Measurements from ENCODE around the gene TSPAN15.
"Not testable (repeated sequence)": the region's sequence is repeated elsewhere in the genome, so short reads cannot be mapped to it uniquely, and the experiment has no call there.

TSPAN15 gene

DNA sequence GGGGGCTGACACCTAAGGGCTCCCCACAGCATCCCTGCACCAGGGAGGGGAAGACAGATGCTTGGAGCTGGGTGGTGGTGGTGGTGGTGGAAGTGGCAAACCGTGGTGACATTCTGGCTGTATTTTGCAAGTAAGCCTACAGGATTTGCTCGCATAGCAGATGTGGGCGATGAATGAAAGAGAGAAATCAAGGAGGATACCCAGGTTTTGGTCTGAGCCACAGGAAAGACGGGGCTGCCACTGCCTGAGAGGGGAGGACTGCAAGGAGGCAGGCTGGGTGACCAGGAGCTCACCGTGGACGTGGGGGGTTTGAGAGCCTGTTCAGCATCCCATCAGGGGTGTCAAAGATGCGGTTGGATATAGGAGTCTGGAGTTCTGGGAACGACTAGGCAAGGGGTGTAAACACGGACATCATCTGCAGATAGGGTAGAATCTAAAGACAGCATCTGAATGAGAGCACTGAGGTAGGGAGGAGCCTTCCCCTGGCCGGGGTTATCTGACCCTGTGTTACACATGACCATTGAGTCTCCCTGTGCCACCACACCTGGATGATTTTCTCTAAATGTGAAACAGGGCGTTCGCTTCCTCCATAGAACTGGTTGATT, 49.7 kb downstream of the TSPAN15 start:
- no peak for DNase-seq (ENCODE audit: low read depth in 2 of 3, low spot score in 2 of 3)

DNA sequence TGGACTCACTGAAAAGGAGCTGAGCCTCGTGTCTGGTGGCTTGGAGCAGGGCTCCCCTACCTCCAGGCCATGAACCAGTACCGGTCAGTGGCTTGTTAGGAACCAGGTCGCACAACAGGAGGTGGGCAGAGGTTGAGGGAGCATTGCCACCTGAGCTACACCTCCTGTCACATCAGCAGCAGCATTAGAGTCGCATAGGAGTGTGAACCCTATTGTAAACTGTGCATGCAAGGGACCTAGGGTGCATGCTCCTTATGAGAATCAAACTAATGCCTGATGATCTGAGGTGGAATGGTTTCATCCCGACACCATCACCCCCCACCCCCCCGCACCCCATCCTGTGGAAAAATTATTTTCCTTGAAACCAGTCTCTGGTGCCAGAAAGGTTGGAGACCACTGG, 50.4 kb downstream of the TSPAN15 start:
- DNase-seq (ENCODE audit: low read depth in 2 of 3, low spot score in 2 of 3) = no peak

DNA sequence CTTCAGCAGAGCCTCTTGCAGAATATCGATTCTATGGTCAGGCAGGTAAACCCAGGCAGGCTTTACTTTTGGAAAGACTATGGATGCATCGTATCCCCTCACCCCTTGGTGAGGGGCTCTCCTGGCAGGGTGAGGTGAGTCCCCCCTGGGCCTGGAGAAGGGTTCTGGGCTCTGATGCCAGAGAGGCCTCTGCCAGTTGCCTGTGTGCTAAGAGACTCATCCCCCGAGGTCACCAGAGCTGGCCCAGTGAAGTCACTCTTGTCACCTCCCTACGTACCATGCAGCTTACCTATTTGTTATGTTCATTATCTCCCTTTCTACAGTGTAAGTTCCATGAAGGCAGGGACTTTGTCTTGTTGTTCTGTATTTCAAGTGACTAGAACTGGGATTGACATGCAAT, 51.3 kb downstream of the TSPAN15 start:
- DNase-seq (ENCODE audit: low read depth in 2 of 3, low spot score in 2 of 3) = no peak

DNA sequence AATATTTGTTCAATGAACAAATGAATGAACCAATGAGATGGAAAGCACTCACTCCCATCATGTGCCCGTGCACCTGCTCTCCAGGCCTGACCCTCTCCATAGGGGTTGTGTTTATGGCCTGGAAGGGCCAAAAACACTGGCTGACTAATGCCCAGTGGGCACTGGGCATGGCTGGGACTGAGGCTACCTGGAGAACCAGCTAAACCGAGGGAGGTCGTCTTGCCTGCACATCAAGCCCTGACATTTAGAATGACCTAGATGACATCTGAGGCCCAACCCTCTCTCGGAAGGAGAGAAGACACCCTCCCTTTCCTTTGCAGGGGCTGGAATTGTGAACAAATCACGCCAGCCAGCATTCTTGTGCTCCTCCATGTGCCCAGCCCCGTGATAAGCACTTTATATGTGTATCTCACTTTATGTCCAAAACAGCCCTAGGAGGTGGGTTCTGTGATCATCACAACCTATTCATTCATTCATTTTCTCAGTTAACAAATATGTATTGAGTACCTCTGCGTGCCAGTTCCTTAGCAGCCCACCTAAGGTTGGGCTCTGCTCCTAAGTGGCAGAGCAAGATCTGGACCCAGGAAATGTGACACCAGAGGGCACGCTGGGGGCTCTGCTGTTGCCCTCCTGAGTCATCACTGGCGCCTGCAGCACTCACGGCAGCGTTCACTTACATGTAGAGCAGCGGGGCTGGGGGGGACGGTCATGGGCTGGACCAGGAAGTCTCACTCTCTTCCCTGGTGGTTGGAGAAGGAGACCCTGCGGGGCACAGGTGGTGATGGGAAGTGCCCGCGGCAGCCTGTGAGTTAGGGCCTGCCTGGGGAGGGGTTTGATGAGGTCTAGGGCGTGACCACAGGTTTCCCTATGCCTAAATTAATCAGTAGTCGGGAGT, 52.0 kb downstream of the TSPAN15 start:
- DNase-seq (ENCODE audit: low read depth in 2 of 3, low spot score in 2 of 3) = no peak

DNA sequence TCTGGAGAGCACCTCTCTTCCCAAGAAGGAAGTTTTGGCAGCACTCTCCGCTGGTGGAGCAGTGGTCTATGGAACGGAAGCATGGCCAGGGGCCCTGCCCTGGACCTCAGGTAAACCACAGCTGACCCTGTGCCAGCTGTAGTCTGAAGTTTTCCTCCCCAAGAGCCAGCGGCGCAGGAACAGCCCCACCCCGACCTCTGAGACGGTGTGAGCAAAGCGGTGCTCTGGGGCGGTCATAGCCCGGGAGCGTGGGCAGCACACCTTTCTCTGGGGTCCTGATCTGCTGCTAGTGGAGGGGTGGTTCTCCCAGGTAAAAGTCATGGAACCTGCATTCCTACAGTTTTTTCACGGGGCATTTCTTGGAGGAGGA, 52.6 kb downstream of the TSPAN15 start:
- DNase-seq (ENCODE audit: low read depth in 2 of 3, low spot score in 2 of 3) = no peak

DNA sequence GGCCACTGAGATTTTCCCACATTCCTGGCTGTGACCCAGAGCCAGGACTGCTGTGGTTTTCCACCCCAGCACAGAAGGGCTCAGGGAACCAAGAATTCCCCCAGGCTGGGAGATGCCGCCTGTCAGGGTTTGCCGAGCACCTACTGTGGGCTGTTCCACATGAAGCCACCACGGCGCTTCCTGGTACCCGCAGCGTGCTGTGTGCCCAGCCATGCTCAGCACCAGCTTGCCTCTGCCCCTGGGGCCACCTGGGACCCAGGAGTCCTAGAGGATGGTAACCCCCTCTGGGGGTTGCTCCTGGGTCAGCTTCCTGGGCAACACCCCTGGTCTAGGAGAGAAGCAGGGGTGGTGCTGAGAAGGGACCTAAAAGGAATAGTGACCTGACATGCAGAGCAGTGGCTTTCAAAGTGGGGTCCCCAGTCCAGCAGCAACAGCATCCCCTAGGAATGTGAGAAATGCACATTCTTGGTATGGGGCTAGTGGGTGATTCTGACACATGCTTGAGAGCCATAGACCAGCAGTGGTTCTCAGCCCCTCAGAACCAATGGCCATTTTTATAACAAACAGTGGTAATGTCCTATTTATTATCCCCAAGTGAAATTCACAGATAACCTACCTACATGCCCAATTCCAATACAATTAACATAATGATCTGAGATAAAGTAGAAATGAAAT, 53.4 kb downstream of the TSPAN15 start:
- DNase-seq (ENCODE audit: low read depth in 2 of 3, low spot score in 2 of 3) = no peak

DNA sequence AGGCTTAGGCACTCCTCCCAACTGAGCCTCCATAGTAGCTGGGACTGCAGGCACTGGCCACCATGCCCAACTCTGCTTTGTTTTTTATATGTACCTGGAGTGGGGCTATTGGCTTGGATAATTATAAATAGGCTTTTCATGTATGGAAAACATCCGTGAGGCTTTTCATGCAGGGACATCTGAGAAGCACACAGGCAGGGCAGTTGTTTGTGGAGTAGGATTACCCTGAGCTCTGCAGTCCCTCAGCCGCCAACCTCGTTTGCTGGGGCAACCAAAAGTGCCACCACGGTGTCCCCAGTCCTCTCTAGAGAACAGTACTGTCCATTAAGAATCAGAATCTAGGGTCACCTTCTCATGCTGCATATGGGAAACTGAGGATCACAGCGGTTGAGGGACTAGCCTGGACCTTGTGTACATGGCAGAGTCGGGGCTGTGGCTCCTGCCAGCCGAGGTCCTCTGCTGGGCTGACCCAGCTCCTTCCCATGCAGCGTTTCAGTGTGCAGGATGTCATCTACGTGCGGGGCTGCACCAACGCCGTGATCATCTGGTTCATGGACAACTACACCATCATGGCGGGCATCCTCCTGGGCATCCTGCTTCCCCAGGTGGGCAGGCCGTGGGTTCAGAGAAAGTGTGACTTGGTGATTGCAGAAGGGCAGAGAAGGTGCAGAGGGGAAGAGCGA, 54.5 kb downstream of the TSPAN15 start:
- DNase-seq (ENCODE audit: low read depth in 2 of 3, low spot score in 2 of 3) = no peak

DNA sequence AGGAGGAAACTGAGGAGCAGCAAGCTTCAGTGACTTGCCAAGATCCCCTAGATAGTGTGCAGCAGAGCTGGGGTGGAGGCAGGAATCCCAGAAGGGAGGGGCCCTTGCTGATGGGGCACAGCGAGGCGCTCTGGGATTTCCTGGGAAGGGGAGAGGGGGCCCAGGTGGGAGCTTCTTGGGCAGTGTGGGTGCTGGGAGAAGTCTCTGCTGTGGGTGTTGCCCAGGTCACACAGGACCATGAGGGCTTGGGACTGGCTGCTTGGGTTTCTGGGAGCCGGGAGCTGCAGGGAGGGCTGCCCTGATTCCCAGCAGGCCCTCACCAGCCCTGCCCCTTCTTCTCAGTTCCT, 55.2 kb downstream of the TSPAN15 start:
- no peak for DNase-seq (ENCODE audit: low read depth in 2 of 3, low spot score in 2 of 3)

DNA sequence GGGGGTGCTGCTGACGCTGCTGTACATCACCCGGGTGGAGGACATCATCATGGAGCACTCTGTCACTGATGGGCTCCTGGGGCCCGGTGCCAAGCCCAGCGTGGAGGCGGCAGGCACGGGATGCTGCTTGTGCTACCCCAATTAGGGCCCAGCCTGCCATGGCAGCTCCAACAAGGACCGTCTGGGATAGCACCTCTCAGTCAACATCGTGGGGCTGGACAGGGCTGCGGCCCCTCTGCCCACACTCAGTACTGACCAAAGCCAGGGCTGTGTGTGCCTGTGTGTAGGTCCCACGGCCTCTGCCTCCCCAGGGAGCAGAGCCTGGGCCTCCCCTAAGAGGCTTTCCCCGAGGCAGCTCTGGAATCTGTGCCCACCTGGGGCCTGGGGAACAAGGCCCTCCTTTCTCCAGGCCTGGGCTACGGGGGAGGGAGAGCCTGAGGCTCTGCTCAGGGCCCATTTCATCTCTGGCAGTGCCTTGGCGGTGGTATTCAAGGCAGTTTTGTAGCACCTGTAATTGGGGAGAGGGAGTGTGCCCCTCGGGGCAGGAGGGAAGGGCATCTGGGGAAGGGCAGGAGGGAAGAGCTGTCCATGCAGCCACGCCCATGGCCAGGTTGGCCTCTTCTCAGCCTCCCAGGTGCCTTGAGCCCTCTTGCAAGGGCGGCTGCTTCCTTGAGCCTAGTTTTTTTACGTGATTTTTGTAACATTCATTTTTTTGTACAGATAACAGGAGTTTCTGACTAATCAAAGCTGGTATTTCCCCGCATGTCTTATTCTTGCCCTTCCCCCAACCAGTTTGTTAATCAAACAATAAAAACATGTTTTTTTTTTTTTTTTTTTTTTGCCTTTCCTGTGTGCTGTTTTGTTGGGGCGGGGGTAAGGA, 55.8 kb downstream of the TSPAN15 start:
- DNase-seq (ENCODE audit: low read depth in 2 of 3, low spot score in 2 of 3) = no peak

DNA sequence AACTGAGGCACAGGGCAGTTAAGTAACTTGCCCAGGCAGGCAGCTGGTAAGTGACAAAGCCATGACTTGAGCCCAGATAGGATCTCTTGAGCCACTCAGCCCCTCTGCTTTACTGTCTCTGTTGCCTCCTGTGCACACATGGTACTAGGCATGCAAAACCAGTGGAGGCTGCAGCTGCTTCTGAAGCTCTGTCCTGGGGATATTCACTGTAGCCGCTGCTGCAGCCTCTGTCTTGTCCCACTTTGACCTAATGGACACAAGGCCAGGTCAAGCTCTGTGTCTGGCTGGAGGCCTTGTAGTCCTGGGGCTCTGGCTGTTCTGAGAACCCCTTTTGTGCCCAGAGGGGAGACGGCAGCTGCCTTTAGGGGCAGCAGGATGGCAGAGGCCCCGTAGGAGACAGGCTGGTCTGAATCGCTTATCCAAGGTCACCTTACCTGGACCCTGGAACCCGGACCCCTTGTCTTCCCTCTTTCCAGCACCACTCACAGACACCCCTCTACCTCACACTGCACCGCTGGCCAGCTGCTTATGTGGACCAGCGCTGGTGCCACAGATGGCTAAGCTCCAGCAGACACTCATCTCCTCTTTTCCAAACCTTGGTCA, 57.6 kb downstream of the TSPAN15 start:
- DNase-seq (ENCODE audit: low read depth in 2 of 3, low spot score in 2 of 3) = no peak

DNA sequence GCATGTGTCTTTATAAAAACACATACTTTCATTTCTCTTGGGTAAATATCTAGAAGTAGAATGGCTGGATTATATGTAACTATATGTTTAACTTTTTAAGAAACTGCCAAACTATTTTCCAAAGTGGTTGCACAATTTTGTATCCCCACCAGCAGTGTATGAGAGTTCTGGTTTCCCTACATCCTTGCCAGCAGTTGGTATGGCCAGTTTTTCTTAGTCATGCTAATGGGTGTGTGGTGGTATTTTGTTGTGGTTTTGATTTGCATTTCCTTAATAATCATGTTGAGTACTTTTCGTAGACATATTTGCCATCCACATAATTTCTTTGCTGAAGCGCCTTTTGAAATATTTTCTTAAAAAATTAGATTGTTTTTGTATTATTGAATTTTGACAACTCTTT, 61.6 kb downstream of the TSPAN15 start:
- DNase-seq (ENCODE audit: low read depth in 2 of 3, low spot score in 2 of 3) = no peak

DNA sequence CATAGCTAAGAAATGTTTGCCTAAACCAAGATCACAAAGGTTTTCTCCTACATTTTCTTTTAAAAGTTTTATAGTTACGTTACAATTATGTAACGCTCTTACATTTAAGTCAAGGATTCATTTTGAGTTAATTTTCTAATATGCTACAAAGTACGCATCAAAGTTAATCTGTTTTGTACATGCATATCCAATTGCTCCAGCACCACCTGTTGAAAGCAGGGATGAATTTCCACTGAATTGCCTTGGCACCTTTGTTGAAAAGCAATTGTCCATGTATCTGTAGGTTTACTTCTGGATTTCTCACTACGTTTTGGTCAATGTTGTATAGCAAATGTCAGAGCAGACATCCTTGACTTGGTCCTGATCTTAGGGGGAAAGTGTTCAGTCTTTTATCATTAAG, 62.4 kb downstream of the TSPAN15 start:
- DNase-seq (ENCODE audit: low read depth in 2 of 3, low spot score in 2 of 3) = no peak

DNA sequence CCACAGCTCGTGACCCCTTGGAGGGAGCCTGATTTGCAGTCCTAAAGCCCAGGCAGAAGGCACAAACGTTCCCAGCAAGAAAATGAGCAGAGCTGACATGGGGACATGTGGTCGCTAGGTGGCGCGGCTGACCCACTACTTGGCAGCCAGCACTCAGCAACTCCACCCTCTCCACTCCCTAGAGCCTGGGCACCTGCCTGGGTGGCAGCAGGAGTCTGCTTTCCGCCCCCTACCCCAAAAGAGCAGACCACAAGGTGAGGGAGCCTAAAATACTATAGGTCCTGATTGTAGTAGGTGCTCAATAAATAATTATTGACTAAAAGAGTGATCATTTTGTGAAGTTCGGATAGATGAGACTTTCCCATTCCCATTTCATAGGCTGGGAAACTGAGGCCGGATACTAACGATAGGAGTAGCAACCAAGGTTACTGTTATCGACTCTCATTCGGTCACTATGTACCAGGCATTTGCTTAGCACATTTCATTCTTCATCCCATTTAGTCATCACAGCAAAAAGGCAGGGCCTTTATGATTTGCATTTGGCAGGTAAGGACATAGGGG, 64.5 kb downstream of the TSPAN15 start:
- DNase-seq (ENCODE audit: low read depth in 2 of 3, low spot score in 2 of 3) = peak; percentile 44 to 62 (median 50)

GRCh38 chr10:69516316-69516715, 65.1 kb downstream of the TSPAN15 start:
- no peak for DNase-seq (ENCODE audit: low read depth in 2 of 3, low spot score in 2 of 3)

GRCh38 chr10:69516796-69517195, 65.5 kb downstream of the TSPAN15 start:
- DNase-seq (ENCODE audit: low read depth in 2 of 3, low spot score in 2 of 3) = no peak

- DNase-seq (ENCODE audit: low read depth in 2 of 3, low spot score in 2 of 3) = no peak
These were observed 66.1 kb downstream of the TSPAN15 start for GRCh38 chr10:69517271-69517848.

- no peak for DNase-seq (ENCODE audit: low read depth in 2 of 3, low spot score in 2 of 3)
These were observed 76.7 kb downstream of the TSPAN15 start for GRCh38 chr10:69527961-69528360.

GRCh38 chr10:69533658-69534057, 82.4 kb downstream of the TSPAN15 start:
- no peak for DNase-seq (ENCODE audit: low read depth in 2 of 3, low spot score in 2 of 3)

DNA sequence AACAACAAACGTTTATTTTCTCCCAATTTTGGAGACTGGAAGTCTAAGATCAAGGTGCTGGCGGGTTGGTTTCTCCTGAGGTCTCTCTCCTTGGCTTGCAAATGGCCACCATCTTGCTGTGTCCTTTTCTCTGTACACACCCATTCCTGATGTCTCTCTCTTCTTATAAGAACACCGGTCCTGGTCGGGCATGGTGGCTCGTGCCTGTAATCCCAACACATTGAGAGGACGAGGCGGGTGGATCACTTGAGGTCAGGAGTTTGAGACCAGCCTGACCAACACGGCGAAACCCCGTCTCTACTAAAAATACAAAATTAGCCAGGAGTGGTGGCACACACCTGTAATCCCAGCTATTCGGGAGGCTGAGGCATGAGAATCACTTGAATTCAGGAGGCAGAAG, 85.3 kb downstream of the TSPAN15 start:
- not testable (repeated sequence) for DNase-seq (ENCODE audit: low read depth in 2 of 3, low spot score in 2 of 3)

DNA sequence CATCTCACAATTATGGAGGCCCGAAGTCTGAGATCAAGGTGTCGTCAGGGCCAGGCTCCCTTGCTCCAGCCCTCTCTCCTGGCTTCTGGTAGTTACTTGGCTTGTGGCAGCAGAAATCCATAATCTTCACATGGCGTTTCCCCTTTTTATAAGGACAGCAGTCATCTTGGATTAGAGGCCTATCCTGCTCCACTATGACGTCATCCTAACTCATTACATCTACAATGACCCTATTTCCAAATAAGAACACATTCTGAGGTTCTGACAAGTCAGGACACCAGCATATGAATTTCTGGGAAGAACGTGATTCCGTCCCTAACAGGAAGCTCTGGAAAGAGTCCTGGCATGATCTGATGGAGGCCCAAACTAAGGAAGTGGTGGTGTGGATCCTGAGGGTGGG, 86.2 kb downstream of the TSPAN15 start:
- no peak for DNase-seq (ENCODE audit: low read depth in 2 of 3, low spot score in 2 of 3)

All from activated CD8-positive, alpha-beta memory T cell treated with anti-CD3 and anti-CD28 coated beads for 48 hours (primary cell).